HG03439 (cell line): ENCODE measurements around the gene EFCAB14.
A peak's percentile ranks its signal among the peaks of the same experiment; 100 is the strongest.
"Not testable (repeated sequence)": the region's sequence is repeated elsewhere in the genome, so short reads cannot be mapped to it uniquely, and the experiment has no call there.

Source experiments
- ATAC-seq: cut with Tn5 transposase; IDR thresholded peaks from one replicate; pipeline ENCODE4 v1.9.1; 2021; ENCODE audit warnings: mild to moderate bottlenecking, moderate library complexity; ENCODE audit not compliant: unreplicated experiment

Gene EFCAB14

GRCh38 chr1:46718727-46719622 lies at the start of gene EFCAB14:
Gene EFCAB14 (minus strand): TSS chr1:46719114. CDS start chr1:46718087, 1,027 bp downstream.
- peak; percentile 98 for ATAC-seq

GRCh38 chr1:46768445-46768844 lies 49.5 kb upstream of the EFCAB14 start:
- no peak for ATAC-seq

- ATAC-seq = no peak
Measured at GRCh38 chr1:46767649-46768282, 48.9 kb upstream of the EFCAB14 start.

GRCh38 chr1:46764402-46764801 lies 45.5 kb upstream of the EFCAB14 start:
- ATAC-seq = no peak

GRCh38 chr1:46761740-46762139 lies 42.8 kb upstream of the EFCAB14 start:
- no peak for ATAC-seq

GRCh38 chr1:46760558-46761166 lies 41.7 kb upstream of the EFCAB14 start:
- no peak for ATAC-seq

GRCh38 chr1:46757956-46758528 lies 39.1 kb upstream of the EFCAB14 start:
- ATAC-seq = no peak

- no peak for ATAC-seq
Measured at GRCh38 chr1:46757247-46757955, 38.5 kb upstream of the EFCAB14 start.

- ATAC-seq = no peak
Measured at GRCh38 chr1:46755121-46755520, 36.2 kb upstream of the EFCAB14 start.

- not testable (repeated sequence) for ATAC-seq
Measured at GRCh38 chr1:46754707-46755106, 35.8 kb upstream of the EFCAB14 start.

- no peak for ATAC-seq
Measured at GRCh38 chr1:46753985-46754384, 35.1 kb upstream of the EFCAB14 start.

GRCh38 chr1:46749921-46750404 lies 31.0 kb upstream of the EFCAB14 start:
- ATAC-seq = no peak

- no peak for ATAC-seq
Measured at GRCh38 chr1:46749404-46749803, 30.5 kb upstream of the EFCAB14 start.

- ATAC-seq = no peak
Measured at GRCh38 chr1:46747683-46748288, 28.9 kb upstream of the EFCAB14 start.

GRCh38 chr1:46742069-46742468 lies 23.2 kb upstream of the EFCAB14 start:
- no peak for ATAC-seq

GRCh38 chr1:46735708-46736324 lies 16.9 kb upstream of the EFCAB14 start:
- ATAC-seq = no peak

- not testable (repeated sequence) for ATAC-seq
Measured at GRCh38 chr1:46728327-46728873, 9.5 kb upstream of the EFCAB14 start.

GRCh38 chr1:46725736-46726108 lies 6.8 kb upstream of the EFCAB14 start:
- no peak for ATAC-seq

- peak; percentile 88 for ATAC-seq
Measured at GRCh38 chr1:46724991-46725735, 6.2 kb upstream of the EFCAB14 start.
